Measurements from ENCODE around the gene SHFL.

DNA sequence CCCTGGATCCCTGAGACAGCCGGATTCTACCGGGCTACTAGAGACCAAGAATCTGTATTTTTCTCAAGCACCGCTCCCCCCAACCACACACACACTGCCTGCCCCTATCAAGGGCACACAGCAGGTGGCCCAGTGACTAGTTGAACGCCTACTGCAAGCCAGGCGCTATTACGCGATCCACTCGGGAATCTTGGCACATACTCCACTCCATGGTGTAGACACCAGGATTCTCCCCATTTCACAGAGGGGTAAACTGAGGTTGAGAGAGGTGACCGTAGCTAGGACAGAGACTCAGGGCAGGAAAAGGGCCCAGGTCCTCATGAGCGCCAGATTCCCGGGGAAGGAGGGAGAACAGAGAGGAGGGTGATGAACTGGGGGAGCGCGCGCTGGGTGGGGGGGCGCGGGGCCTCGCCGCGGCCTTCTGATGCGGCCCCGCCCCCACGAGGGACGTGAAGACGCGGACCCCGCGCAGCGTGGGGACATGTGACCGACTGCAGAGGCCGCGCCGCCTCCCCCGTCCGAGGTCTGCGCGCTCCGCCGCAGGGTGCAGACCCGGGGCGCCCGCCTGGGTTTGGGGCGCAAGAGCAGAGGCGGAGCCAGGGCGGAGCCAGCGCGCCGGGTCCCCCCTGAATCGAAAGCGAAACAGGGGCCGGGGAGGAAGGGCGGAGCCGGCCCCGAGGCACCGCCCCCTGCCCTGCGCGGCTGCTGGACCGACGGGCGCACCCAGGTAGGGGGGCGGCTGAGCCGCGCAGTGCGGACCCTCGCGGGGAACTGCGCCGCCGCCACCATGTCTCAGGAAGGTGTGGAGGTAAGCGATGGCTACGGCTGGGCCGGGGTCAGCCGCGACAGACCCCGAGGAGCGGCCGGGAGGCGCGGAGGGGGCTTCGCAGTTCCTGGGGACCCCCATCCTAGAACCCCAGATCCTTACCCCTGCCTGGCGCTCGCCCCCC lies at the start of gene SHFL:
- TF ChIP-seq, protein P1, sequence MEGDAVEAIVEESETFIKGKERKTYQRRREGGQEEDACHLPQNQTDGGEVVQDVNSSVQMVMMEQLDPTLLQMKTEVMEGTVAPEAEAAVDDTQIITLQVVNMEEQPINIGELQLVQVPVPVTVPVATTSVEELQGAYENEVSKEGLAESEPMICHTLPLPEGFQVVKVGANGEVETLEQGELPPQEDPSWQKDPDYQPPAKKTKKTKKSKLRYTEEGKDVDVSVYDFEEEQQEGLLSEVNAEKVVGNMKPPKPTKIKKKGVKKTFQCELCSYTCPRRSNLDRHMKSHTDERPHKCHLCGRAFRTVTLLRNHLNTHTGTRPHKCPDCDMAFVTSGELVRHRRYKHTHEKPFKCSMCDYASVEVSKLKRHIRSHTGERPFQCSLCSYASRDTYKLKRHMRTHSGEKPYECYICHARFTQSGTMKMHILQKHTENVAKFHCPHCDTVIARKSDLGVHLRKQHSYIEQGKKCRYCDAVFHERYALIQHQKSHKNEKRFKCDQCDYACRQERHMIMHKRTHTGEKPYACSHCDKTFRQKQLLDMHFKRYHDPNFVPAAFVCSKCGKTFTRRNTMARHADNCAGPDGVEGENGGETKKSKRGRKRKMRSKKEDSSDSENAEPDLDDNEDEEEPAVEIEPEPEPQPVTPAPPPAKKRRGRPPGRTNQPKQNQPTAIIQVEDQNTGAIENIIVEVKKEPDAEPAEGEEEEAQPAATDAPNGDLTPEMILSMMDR (IDR thresholded peaks at IDR 0.05): no peak
- TF ChIP-seq POLR2A (IDR thresholded peaks at IDR 0.05): peak; percentile 42 to 43
